GM12878 (cell line): ENCODE results near the gene EBF3. TPM values are rescaled to one million over a fixed set of nuclear protein-coding genes. Genes with fewer than 3 reads are reported as not detected.

ENCODE experiments used
- ATAC-seq: fragments of 200-7000 bp; cut with Tn5 transposase; 3 replicates; pipeline ENCODE4 v1.9.1; 2020; ENCODE audit warnings: mild to moderate bottlenecking, moderate library complexity
- BruUV-seq: library from RNA; stranded (reverse); fragments of 400-500 nt; replicated peaks from 2 replicates; lab custom pipeline; 2021; lab: Mats Ljungman, UMichigan
- CTCF ChIA-PET: fragments of 300-600 bp; sonication (Branson Sonifier 250); formaldehyde crosslinking; extraction: SDS; loops from one replicate; lab custom pipeline; 2021; ENCODE audit warnings: inconsistent platforms; lab: Yijun Ruan, JAX
- POLR2A ChIA-PET: fragments of 350-600 bp; formaldehyde crosslinking; extraction: SDS; loops from one replicate; lab custom pipeline; 2021; ENCODE audit warnings: inconsistent platforms; lab: Charles Lee
- RAD21 ChIA-PET: fragments of 300-600 bp; sonication (Branson Sonifier 250); formaldehyde crosslinking; loops from one replicate; lab custom pipeline; 2023; ENCODE audit warnings: antibody characterized with exemption; ENCODE audit not compliant: unreplicated experiment; lab: Charles Lee
- SMC1A ChIA-PET: fragments of 300-600 bp; sonication (Branson Sonifier 250); formaldehyde crosslinking; loops from one replicate; lab custom pipeline; 2023; ENCODE audit not compliant: unreplicated experiment, uncharacterized antibody; lab: Charles Lee
- DNase-seq: peaks from one replicate; pipeline ENCODE4 v3.0.0-alpha.2; 2011; ENCODE audit warnings: low read depth, low spot score
- FAIRE-seq: peaks from 3 replicates; lab custom pipeline; 2011; peaks lifted over from hg19 to GRCh38; lab: Jason Lieb, UNC
- H2AFZ ChIP-seq: 2 replicates; pipeline ENCODE4 v1.6.0; 2011; ENCODE audit warnings: low read depth, low read length, control low read depth; ENCODE audit not compliant: control insufficient read depth
- H3K27ac ChIP-seq: 2 replicates; pipeline ENCODE4 v1.5.1; 2011; ENCODE audit warnings: control low read depth; ENCODE audit not compliant: control insufficient read depth, insufficient read depth
- H3K27me3 ChIP-seq, 2 experiments: replicated peaks in 1 of 2; 2 replicates each; pipeline versions ENCODE4 v1.6.0 to v1.6.1; 2011; ENCODE audit warnings: low read length in 1 of 2; ENCODE audit not compliant: control insufficient read depth in 2 of 2, insufficient read depth in 2 of 2
- H3K36me3 ChIP-seq, 2 experiments: 2 replicates each; pipeline ENCODE4 v1.5.1; 2011; ENCODE audit warnings: low read length in 1 of 2; ENCODE audit not compliant: control insufficient read depth in 2 of 2, insufficient read depth in 2 of 2
- H3K4me1 ChIP-seq: 2 replicates; pipeline ENCODE4 v1.6.1; 2011; ENCODE audit warnings: mild to moderate bottlenecking, low read length, moderate library complexity, mixed read lengths; ENCODE audit not compliant: control insufficient read depth, insufficient read depth
- H3K4me2 ChIP-seq: 2 replicates; pipeline ENCODE4 v1.6.0; 2011; ENCODE audit warnings: control low read depth; ENCODE audit not compliant: control insufficient read depth, insufficient read depth
- H3K4me3 ChIP-seq: fragments of 200-600 bp; sonication (generic); 2 replicates; pipeline ENCODE4 v1.5.1; 2016
- H3K79me2 ChIP-seq: 2 replicates; pipeline ENCODE4 v1.6.0; 2011; ENCODE audit warnings: low read length; ENCODE audit not compliant: control insufficient read depth, insufficient read depth
- H3K9ac ChIP-seq: 2 replicates; pipeline ENCODE4 v1.8.0; 2011; ENCODE audit warnings: low read length, control low read depth, mixed read lengths; ENCODE audit not compliant: control insufficient read depth, insufficient read depth
- H3K9me3 ChIP-seq: replicated peaks from 3 replicates; pipeline ENCODE4 v1.5.1; 2011; ENCODE audit warnings: mild to moderate bottlenecking, low read length; ENCODE audit not compliant: control insufficient read depth, insufficient read depth
- H4K20me1 ChIP-seq: 2 replicates; pipeline ENCODE4 v1.6.0; 2011; ENCODE audit not compliant: control insufficient read depth, insufficient read depth
- BCLAF1 ChIP-seq: fragments of 450-650 bp; IDR thresholded peaks from 2 replicates; pipeline ENCODE4 v1.6.1; 2017; ENCODE audit warnings: antibody characterized with exemption, mild to moderate bottlenecking, moderate library complexity
- BRCA1 ChIP-seq: IDR thresholded peaks from 2 replicates; pipeline ENCODE4 v1.6.1; 2011; ENCODE audit warnings: low read depth, low read length, improper control_type of control experiment
- RELA ChIP-seq: fragments of 450-650 bp; IDR thresholded peaks from 2 replicates; pipeline ENCODE4 v1.8.0; 2014; ENCODE audit warnings: borderline replicate concordance; ENCODE audit not compliant: partially characterized antibody
- TBL1XR1 ChIP-seq: IDR thresholded peaks from 2 replicates; pipeline ENCODE4 v1.6.1; 2012; ENCODE audit warnings: low read depth, low read length, improper control_type of control experiment
- TCF7 ChIP-seq: IDR thresholded peaks from 2 replicates; pipeline ENCODE4 v1.6.1; 2014; ENCODE audit warnings: antibody characterized with exemption, borderline replicate concordance
- WGBS: methylation state at CpG from one replicate; pipeline ENCODE4 v1.1.6; 2016; ENCODE audit warnings: low lambda C conversion rate; ENCODE audit not compliant: insufficient replicate concordance, insufficient coverage; ENCODE audit errors: missing lambda C conversion rate; 5-methylcytosine and 5-hydroxymethylcytosine counted together
- in situ Hi-C: fragments of 300-500 bp; cut with MboI; formaldehyde crosslinking; loops from 9 replicates; pipeline ENCODE4 v1.14.3; 2018; ENCODE audit warnings: mixed read lengths
- intact Hi-C: fragments of 100-400 bp; cut with micrococcal nuclease; formaldehyde crosslinking; loops from one replicate; pipeline ENCODE4 v1.14.2; 2022; ENCODE audit not compliant: unreplicated experiment
- polyA plus RNA-seq, 11 experiments: library from polyadenylated mRNA; depleted of rRNA in 4 of 11; unstranded in 6 of 11; stranded (reverse) in 5 of 11; fragments of >200 nt; fragmentation: Nextera tagmentation in 4 of 11; fragmentation: Illumina TruSeq in 1 of 11; extraction: Ambion mirVana in 4 of 11; extraction: Trizol in 1 of 11; gene quantifications; 1 replicate in 1 of 11; 2 replicates in 10 of 11; pipeline versions ENCODE4 v1.2.1 to v1.2.3, GENCODE V29; 2011 to 2016; ENCODE audit warnings: inconsistent platforms in 2 of 11, missing spikeins in 2 of 11, low read depth in 1 of 11
- total RNA-seq, 4 experiments: library from RNA; depleted of rRNA in 3 of 4; stranded (reverse); fragments of >200 nt in 3 of 4; fragmentation: Illumina TruSeq in 1 of 4; extraction: Trizol in 1 of 4; gene quantifications; 2 replicates each; pipeline versions ENCODE4 v1.2.1 to v1.2.3, GENCODE V29; 2013 to 2021

EBF3 gene
- total and polyA plus RNA-seq, 10 of the 15 experiments (the other 5 are each of a cell fraction or from before 2014, with no cell fraction given): not detected

DNA sequence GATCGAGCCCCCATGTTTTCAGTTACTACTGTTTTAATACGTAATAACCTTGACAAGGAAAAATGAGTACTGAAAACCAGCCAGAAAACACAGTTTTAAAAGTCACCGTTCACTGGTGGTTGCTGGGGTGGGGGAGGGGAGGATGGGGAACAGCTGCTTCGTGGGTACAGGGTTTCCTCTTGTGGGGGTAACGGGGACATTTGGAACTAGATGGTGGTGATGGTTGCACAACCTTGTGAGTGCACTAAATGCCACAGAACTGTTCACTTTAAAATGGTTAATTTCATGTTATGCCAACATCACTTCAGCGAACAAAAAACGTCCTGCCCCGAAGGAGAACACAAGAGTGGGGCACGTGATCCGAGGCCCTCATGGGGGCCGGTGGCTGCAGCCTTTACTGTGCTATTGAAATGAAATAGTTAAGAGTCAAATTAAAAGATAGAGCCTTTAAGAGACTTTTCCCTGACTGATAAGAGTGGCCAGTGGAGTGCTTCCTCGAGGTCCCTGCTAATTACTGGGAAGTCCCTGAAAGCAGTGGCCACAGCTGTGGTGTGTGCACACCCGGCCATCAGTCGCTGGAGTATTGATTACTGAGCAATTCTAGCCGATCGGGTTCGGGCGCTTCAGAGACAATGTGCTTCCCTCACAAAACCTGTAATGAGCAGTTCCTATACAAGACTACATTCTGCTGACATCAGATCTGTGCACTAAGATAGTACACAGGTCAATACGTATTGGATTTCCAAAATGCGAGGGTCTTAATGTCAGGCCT lies 80.3 kb downstream of the EBF3 start:
- FAIRE-seq: no peak
- no peak overlapping the region for H3K9ac ChIP-seq
- 21% methylated on average over 20 of the region's 20 CpGs for WGBS
- SMC1A ChIA-PET: no interaction called here
- TF ChIP-seq RELA (no peak), TBL1XR1 (no peak), TCF7 (no peak), BRCA1 (no peak), BCLAF1 (no peak)
- TF ChIP-seq, all 136 proteins: peak for 0
- Histone ChIP-seq H3K4me1 (no peaks in the 10 kb centered on the region), H3K4me2 (no peak overlapping the region), H3K36me3 (no peaks in the 10 kb centered on the region), H3K27me3 (no peaks in the 10 kb centered on the region), H3K79me2 (no peaks in the 10 kb centered on the region), H4K20me1 (no peaks in the 10 kb centered on the region), H3K27ac (no peak overlapping the region), H3K9me3 (no peaks in the 10 kb centered on the region), H2AFZ (no peak overlapping the region), H3K4me3 (no peak overlapping the region)
- no TSS peak for BruUV-seq
- DNase-seq (no peak), ATAC-seq (no peak)
- intact Hi-C loops: no loop called here
- ChIA-PET RAD21 (no interaction called here), CTCF (interaction anchor here (0.7 kb wide), 1 partner anchor 966 kb away, joined by 3 read pairs; no protein-coding TSS in a partner anchor), POLR2A (no interaction called here)
- in situ Hi-C loops: no loop called here
